Adrenal gland (tissue), 5 donors: ENCODE data around the gene RASD2.

Experiments used
- CTCF ChIP-seq, 6 experiments: fragments of 450-650 bp in 4 of 6; fragments of 200-600 bp in 2 of 6; sonication (generic) in 1 of 6; IDR thresholded peaks; 1 replicate in 5 of 6; 2 replicates in 1 of 6; pipeline versions ENCODE4 v1.5.1 to v1.8.0; 2016 to 2021; ENCODE audit warnings: antibody characterized with exemption in 6 of 6, mild to moderate bottlenecking in 2 of 6, moderate library complexity in 1 of 6
- POLR2A ChIP-seq, 2 donors: fragments of 450-650 bp; IDR thresholded peaks; one replicate each; pipeline ENCODE4 v1.6.1; 2017; ENCODE audit warnings: antibody characterized with exemption in 2 of 2, mild to moderate bottlenecking in 2 of 2, moderate library complexity in 1 of 2
- donor health status: DM: no; HTN: no; CAD: no.

GRCh38 chr22:35556666-35557065 is 16.0 kb downstream of the RASD2 start:
- TF ChIP-seq CTCF (IDR thresholded peaks at IDR 0.05), result no peak
- TF ChIP-seq POLR2A (IDR thresholded peaks at IDR 0.05), result no peak
